Stimulated activated CD8-positive, alpha-beta memory T cell treated with anti-CD3 and anti-CD28 coated beads, Interleukin-7, amount 100 ng/mL, for 24 hours (primary cell): ENCODE measurements around the gene KLHDC3.
"Not testable (repeated sequence)": the region's sequence is repeated elsewhere in the genome, so short reads cannot be mapped to it uniquely, and the experiment has no call there.

Source experiments
- DNase-seq: peaks from one replicate; pipeline ENCODE4 v3.0.0-alpha.2; 2020; ENCODE audit warnings: low read depth

Gene KLHDC3

GRCh38 chr6:43029120-43029519 lies 15.1 kb downstream of the KLHDC3 start:
- no peak for DNase-seq

GRCh38 chr6:43032326-43032725 lies 18.3 kb downstream of the KLHDC3 start:
- DNase-seq: no peak

DNA sequence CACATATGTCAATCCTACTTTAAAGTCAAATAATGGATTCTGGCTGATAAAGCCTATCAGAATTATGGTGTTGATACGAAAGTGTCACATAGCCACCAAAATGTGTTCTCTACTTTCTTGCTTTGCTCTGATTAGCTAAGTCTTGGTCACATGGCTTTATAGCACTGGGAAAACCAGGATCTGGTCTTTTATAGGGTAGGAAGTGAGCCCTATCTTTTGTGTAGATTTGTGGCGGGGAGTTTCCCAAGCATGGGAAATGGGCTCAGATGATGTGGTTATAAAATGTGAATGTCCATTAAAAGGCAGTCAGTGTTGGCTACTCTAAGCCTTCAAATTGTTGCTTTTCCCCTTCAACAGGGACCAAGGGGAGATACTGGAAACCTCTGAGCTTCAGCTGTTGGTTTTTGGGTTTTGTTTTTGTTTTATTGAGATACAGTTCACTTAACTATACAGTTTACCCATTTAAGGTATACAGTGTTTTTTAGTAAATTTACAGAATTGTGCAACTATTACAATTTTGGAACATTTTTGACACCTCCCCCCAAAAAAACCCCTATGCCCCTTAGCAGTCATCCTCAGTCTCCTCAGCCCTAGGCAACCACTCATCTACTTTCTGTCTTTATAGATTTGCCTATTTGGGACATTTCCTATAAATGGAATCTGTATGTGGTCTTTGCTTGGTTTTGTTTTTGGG lies 19.6 kb downstream of the KLHDC3 start:
- no peak for DNase-seq

DNA sequence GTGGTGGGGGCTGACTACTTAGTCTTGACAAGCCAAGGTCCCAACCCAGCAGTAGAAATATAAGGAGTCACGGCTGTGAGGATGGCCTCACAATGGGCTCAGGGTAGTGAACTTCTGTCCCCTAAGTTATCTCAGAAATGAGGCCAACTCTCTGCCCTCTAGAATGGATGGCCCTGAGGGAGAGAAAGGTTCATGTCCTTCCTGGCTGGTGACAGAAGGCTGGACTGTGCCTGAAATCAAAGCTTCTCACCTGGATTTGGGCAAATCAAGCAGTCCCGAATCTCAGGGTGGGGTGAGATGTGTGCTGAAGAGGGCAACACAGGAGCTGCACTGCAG lies 20.1 kb downstream of the KLHDC3 start:
- no peak for DNase-seq

GRCh38 chr6:43035495-43036194 lies 21.6 kb downstream of the KLHDC3 start:
- no peak for DNase-seq

DNA sequence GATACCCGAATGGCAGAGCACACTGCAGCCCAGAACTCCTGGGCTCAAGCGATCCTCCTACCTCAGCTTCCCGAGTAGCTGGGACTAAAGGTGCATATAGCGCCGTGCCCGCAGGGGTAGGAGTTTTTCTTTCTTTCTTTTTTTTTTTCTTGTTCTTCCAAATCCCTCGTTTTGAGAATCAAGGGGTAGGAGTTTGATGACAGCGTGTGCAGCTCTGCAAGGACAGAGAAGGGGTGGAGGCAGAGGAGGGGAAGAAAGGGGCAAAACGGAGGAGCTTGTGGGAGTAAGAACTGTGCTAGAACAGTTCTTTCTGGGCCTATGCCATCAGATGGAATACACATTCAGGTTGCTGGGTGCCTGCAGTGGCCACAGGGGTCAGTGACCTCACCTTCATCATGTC lies 22.7 kb downstream of the KLHDC3 start:
- no peak for DNase-seq

- DNase-seq: no peak
Observed at GRCh38 chr6:43037197-43037596, 23.1 kb downstream of the KLHDC3 start.

DNA sequence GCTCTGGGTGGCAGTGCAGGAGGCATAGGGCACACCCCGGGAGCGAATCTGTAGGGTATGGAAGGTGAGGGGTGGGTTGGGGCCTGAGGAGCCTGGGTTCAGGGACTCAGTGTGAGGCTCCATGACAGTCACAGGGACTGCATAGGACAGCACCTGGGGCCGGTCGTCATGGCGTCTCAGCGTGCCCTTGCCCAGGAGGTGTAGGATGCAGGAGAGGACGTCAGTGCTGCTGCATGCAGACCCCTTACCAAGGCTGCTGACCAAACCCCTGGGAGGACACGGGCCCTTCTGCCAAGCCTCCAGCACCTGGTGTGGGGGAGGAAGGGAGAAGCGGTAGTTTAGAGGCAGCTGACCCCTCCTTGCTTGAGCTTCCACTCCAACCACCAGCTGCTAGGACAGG lies 23.7 kb downstream of the KLHDC3 start:
- DNase-seq: no peak

DNA sequence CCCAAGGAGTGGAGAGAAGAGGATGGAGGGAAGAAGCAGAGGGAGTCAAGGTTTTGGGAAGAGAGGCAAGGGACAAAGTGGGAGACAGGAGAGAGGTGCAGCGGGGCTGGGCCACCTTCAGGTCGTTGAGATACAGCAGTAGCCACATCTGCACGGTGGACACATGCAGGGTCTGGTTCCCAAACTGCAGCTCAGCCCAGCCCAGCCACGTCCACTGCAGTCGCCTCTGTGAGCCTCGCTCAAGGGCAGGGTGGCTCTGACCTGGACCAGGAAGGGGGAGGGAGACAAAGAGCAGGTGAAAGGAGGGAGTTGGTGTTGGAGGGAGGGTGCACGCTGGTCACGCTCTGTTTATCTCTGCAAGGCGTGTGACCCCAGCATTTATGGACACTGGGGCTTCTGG lies 24.7 kb downstream of the KLHDC3 start:
- no peak for DNase-seq

DNA sequence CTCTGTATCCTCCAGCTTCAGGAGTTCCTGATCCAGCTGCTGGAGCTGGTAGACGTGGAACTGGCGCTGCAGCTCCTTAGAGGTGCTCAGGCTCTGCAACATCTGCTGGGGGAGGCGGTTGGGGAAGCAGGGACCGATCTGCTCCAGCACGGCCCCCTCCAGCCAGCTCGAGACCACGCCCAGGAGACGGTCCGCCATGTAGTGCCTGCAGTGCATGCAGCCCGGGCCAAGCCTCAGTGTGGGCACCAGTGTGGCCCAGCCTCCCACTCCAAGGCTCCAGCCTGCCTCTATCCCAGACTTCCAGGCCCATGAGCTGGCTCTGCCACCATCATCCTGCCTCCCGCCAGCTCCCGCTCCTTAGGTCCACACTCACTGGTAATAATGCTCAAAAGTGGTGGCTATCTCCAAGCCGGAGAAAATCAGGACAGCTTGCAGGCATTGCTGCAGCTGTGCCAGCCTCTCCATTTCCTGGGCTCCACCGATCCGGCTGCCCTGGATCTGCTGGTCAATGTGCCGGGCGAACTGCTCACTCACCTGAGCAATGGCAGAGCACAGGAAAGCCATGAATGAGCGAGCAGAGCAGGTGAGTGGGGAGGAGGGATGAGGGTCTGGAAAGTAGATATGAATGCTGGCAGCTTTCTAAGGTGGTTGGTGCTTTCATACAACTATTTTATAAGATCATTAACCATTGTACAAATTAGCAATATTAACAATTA lies 26.7 kb downstream of the KLHDC3 start:
- no peak for DNase-seq

GRCh38 chr6:43041475-43041874 lies 27.4 kb downstream of the KLHDC3 start:
- DNase-seq: not testable (repeated sequence)

DNA sequence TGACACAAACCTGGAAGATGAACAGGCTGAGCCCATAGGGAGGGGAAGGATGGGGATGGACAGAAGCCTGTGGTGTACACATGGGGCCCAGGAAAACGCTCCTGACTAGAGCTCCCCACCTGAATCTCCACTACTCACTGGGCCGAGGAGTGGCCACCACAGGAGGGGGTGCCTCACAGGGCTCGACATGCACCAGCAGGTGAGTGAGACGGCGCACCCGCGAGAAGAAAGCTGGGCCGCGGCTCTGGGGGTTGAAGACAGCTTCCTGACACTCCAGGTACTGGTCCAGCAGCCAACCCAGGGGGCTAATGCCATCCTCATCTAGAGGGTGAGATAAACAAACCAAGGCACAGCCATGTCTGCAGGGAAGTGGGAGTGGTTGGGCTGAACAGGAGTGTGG lies 29.3 kb downstream of the KLHDC3 start:
- DNase-seq: no peak

- no peak for DNase-seq
Observed at GRCh38 chr6:43045371-43045930, 31.4 kb downstream of the KLHDC3 start.

GRCh38 chr6:43047998-43048397 lies 33.9 kb downstream of the KLHDC3 start:
- DNase-seq: no peak

DNA sequence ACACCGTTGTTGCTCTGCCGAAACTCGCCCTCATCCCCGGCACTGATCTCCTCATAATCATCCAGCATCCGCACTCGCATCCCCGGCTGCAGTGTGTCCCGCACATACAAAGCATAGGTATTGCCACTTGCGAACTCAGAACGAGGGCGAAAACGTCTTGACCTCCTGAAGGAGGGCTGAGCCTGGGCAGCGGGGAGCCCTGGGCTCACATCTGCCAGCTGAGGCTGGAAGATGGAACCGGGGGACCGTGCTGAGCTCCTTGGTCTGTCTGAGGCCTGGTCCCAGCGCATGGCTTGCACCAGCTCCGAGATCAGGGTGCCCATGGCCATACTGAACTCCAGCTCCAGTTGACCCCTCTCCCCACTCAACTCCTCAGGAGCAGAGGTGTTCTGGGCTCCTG lies 36.9 kb downstream of the KLHDC3 start:
- no peak for DNase-seq

DNA sequence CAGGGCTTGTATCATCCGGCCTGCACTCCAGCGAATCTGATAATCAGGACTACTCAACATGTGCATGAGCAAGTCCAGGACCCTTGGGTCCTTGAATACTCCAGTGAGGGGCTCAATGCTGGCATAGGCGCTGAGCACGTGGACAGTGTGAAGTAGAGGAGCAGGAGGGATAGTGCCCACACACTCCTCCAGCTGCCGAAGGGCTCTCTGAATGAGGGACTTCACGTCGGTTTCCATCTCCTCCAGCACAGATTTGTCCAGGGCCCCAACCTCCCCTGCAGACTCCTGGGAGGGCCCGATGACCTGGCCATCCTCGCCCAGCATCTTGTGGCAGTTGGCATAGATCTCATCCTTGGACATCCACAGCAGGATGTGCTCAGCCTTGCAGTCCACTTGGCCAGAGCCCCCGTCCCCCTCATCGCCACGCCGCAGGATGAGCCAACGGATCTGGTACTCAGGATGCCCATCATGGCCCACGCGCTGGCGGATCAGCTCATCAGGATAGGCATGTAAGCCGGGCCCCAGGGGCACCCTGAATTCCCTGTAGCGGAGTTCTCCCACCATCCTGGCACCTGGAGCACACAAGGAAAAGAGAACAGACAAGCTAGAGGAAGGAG lies 38.3 kb downstream of the KLHDC3 start:
- no peak for DNase-seq

GRCh38 chr6:43052842-43053544 lies 38.9 kb downstream of the KLHDC3 start:
- no peak for DNase-seq

DNA sequence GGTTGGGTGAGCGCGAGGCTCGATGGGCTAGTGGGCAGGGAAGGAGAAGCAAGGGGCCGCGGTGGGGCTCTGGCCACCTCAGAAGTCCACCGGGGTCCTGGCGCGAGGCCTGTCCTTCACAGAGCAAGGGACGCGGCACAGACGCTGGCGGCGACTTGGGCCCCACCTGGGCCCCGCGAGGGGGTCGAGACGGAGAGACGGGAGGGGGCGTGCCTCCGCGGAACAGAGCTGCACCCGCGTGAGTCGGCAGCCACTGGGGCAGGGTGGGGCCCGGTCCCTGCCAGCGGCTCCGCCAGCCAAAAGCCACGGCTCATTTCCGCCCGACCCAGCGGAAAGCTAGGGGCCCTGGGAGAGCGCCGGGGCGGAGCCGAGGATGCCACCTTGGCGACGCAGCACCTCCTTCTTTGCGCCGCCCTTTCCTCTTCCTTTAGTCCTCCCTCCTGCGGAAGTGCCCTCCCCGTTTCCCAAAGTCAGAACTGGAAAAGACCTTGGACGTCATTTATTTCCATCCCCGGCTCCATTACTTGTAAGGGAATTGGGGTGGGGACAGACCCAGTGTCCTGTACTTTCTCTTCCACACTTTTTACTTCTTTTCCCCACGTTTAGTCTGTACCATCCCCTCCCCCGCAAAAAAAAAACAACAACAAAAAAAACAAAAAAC lies 39.6 kb downstream of the KLHDC3 start, which contains the start of gene CUL7:
Gene CUL7 (minus strand): TSS at position 307 of the 661 bp plus-strand sequence. CDS start 1,063 bp downstream, outside the sequence.
- DNase-seq: peak; percentile 75

GRCh38 chr6:43054206-43054943 lies 40.3 kb downstream of the KLHDC3 start:
- no peak for DNase-seq

GRCh38 chr6:43055966-43056365 lies 41.9 kb downstream of the KLHDC3 start:
- DNase-seq: no peak

- no peak for DNase-seq
Observed at GRCh38 chr6:43058531-43058930, 44.5 kb downstream of the KLHDC3 start.
